GM18505 (cell line): ENCODE results near the gene RPL38.

Experiments used
- ATAC-seq: cut with Tn5 transposase; IDR thresholded peaks from one replicate; pipeline ENCODE4 v1.9.1; 2021; ENCODE audit not compliant: unreplicated experiment
- POLR2A ChIP-seq: IDR thresholded peaks from 4 replicates; pipeline ENCODE4 v1.6.1; 2011; ENCODE audit warnings: borderline replicate concordance; ENCODE audit not compliant: insufficient read depth, insufficient read length; ENCODE audit errors: extremely low read depth

The RPL38 gene

DNA sequence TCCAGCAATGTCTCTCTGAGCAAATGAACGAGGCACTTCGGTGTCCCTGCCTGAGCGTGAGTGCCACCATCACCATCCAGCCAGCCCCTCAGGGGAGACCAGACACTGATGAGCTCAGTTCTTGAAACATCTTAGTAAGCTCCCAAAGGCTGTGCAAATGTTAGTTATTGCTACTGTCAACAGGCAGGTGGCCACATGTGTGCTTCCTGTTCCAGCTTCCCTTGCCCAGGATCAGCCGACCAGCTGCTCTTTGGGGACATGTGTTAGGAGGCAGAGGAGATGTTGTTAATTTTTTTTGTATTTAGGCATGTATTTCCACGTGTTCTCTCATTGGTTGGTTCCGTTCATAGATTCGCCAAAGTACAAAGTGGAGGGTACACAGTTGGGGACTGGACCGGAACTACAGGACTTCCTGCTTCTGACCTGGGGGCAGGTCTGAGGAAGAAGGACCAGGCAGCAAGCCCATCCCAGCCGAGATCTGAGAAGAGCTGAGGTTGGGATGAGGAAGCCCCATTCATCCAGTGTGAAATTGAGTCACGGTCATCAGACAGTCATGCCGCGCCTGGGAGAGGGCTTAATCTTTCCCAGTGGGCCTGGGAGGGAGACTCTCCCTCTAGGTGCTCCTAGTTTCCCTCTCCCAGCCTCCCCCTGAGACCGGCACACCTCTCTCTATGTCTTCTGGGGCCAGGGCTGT lies 13.7 kb downstream of the RPL38 start:
- TF ChIP-seq POLR2A: no peak
- ATAC-seq: no peak

DNA sequence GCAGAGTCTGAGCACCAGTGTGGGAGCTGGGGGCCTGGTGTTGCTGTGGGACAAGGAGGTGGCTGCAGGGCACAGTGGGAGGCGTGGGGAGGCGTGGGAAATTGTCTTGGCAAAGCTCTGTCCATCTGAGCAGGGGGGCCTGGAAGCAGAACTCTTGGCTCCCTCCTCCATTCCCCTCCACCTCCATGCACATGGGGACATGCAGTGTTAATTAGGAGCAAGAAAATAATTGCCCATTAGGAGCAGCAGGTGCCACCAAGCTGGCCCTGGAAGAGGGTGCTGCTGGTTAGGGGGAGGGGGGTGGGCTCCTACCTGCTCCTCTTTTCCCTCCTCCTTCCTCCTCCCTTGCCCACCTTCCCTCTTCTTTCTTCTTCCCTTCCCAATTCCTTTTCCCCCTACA lies 14.4 kb downstream of the RPL38 start:
- ATAC-seq: no peak
- no peak for TF ChIP-seq POLR2A

GRCh38 chr17:74218436-74218835 lies 15.0 kb downstream of the RPL38 start:
- ATAC-seq: no peak
- TF ChIP-seq POLR2A: no peak

- no peak for ATAC-seq
- TF ChIP-seq POLR2A: no peak
These were observed 16.2 kb downstream of the RPL38 start for GRCh38 chr17:74219576-74220133.

GRCh38 chr17:74220219-74220618 lies 16.7 kb downstream of the RPL38 start:
- ATAC-seq: no peak
- no peak for TF ChIP-seq POLR2A

DNA sequence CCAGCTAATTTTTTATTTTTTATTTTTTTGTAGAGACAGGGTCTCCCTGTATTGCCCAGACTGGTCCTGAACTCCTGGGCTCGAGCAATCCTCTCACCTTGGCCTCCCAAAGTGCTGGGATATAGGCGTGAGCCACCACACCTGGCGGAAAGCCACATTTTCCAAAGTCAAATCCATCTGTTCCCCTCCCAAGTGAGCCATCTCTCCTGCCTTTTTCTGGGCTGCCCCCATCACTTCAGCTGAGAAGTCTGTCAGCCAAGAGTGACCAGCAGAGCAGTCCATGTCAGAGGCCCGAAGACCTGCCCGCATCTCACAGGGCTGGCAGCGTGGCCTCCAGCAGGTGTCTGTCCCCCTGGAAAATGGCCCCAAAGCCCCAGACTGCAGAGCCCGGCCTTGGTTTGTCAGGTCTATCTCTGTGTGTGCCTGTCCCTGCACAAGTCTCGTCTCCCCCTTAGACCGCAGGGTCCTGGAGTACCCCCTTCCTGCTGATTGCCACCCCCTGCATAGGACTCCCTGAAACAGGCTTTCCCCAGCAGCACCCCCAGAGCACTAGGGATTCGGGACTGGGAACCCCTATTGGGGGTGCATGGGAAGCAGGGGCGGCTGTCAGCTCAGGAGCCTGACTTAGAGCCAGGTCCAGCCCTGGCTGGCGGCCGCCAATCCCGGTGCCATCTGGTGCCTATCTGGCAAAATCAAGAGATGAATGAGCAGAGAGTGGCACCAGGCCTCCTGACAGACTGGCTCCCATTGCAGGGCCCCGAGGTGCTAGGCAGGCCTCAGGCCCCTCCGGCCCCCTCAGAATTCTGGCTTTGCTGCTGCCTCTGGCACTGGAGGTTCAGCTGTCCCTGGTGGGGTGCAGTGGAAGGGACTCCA lies 17.7 kb downstream of the RPL38 start:
- no peak for ATAC-seq
- no peak for TF ChIP-seq POLR2A

DNA sequence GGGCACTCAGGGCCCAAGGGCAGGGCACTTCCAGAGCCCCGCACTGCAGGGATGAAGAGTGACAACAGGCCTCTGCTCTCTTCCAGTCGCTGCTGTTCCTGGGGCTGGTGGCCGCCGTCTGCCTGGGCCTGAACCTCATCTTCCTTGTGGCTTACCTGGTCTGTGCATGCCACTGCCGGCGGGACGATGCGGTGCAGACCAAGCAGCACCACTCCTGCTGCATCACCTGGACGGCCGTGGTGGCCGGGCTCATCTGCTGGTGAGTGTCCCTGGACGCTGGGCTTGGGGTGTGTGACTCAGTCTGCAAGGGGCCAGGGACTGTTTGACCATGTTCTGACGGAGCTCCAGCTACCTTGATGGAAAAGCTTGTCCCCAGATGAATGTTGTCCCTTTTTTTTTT lies 18.9 kb downstream of the RPL38 start:
- ATAC-seq: no peak
- no peak for TF ChIP-seq POLR2A

DNA sequence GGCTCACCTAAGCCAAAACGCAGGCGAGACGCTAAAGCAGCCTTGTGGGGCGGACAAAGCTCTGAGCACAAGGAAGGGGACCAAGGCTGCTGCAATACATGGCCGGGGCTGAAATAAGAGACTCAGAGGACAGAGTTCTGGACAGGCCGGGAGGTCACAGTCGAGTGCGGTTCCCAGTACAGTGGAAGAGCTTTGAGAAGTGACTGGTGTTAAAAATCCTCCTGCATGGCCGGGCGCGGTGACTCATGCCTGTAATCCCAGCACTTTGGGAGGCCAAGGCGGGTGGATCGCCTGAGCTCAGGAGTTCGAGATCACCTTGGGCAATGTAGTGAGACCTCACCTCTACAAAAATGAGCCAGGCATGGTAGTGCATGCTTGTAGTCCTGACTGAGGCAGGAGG lies 20.4 kb downstream of the RPL38 start:
- TF ChIP-seq POLR2A: no peak
- no peak for ATAC-seq

DNA sequence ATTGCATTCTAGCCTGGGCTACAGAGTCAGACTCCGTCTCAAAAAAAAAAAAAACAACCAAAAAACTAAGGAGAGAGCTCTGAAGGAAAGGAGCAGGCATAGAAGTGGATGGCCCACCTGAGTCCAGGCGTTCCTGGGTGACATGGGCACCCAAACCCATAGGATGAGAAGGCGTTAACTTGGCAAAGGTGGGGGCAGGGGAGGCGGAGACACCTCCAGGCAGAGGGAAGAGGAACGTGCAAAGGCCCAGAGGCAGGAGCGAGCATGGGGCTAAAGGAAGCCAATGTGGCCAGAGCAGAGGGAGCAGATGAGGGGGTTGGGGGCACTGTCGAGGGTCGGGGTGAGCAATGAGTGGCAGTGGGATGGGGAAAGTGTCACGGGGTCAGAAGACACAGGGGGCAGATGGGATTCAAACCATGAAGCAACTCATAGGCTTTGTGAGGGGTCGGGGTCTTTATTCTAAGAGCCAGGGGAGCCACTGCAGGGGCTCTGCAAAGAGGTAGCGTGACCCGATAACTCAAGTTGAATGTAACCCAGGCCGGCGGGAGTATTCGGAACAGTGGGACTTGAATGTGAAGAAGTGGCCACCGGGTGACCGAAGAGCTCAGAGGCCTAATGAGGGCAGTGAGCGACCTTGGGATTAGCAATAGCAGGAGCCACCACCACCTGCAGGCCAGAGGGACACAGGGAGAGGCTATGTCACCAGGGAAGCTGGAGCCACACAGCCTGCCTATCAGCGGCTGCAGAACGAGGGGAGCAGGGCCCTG lies 21.7 kb downstream of the RPL38 start:
- TF ChIP-seq POLR2A: no peak
- no peak for ATAC-seq

- no peak for ATAC-seq
- TF ChIP-seq POLR2A: no peak
These were observed 22.8 kb downstream of the RPL38 start for GRCh38 chr17:74226252-74226651.

GRCh38 chr17:74227271-74228080 lies 24.0 kb downstream of the RPL38 start:
- ATAC-seq: no peak

DNA sequence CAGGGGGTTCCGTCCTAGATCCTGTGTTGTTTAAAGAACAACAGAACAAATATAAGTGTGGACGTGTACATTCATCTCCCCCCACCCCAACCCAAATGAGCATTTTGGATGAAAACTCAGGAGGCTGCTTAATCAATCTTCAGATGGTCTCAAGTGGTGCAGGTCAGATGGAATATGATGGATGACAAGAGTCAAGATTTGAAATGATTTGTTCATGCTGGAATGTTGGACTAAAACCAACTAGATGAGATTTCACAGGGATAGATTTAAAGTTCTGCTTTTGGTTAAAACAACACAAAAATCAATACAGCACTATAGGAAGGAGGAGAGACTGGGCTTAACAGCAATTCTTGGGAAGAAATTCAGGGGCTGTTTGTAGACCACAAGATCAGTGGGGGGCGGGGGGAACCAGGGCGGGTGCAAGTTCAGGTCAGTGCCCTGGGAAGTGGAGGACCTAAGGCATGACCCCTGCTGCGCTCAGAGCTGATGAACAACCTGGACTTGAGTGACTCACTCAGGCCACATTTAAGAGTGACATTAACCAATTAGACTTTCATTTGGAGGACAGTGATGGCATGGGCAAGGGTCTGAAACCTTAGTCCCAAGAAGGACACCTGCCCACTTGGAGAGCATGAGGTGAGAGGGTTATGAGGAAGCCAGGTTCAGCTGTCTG lies 25.0 kb downstream of the RPL38 start:
- no peak for TF ChIP-seq POLR2A

More at GRCh38 chr17:74227271-74228080, 24.0 kb downstream of the RPL38 start:
- no peak for TF ChIP-seq POLR2A

GRCh38 chr17:74230896-74231295 lies 27.4 kb downstream of the RPL38 start:
- no peak for TF ChIP-seq POLR2A
- ATAC-seq: no peak

More for the DNA sequence above, 25.0 kb downstream of the RPL38 start:
- no peak for ATAC-seq
